Stromal cell of bone marrow (primary cell): ENCODE results near the gene BCL2L1.
"Not testable (repeated sequence)": the region's sequence is repeated elsewhere in the genome, so short reads cannot be mapped to it uniquely, and the experiment has no call there.

ENCODE experiments used
- DNase-seq: peaks from one replicate; pipeline ENCODE4 v3.0.0-alpha.2; 2012; ENCODE audit warnings: low read depth

The BCL2L1 gene

GRCh38 chr20:31648104-31648503 is 74.6 kb downstream of the BCL2L1 start:
- not testable (repeated sequence) for DNase-seq

DNA sequence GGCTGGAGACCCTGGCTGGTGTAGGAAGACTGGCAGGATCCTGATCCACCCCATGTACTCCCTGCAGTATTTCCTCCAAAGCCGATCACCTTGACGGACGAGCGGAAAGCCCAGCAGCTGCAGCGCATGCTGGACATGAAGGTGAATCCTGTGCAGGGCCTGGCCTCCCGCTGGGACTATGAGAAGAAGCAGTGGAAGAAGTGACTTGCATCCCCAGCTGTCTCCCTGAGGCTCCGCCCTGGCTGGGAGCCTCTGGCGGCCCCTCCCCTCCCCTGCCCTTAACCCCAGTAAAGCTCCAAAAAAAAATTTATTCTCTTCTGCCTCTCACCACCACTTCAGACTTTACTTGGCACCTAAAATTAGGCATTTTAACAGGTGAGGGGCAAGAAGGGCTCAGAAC is 78.0 kb downstream of the BCL2L1 start:
- no peak for DNase-seq

- no peak for DNase-seq
Observed at GRCh38 chr20:31643522-31643921, 79.1 kb downstream of the BCL2L1 start.

- no peak for DNase-seq
Observed at GRCh38 chr20:31642837-31643236, 79.8 kb downstream of the BCL2L1 start.

DNA sequence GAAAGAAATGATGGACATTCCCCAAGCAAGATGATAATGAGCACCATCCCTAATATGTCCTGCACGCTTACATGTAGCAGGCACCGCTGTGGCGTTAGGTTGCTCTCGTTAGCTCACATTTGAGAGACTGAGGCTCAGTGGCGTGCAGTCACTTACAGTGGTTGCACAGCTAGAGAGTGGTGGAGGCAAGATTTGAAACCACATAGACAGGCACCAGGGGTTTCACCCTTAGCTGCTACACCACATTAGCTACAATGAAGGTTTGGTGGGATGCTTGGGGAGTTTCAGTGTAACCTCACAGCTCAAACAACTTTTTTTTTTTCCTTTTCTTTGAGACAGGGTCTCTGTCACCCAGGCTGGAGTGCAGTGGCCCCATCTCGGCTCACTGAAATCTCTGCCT is 81.3 kb downstream of the BCL2L1 start:
- DNase-seq: no peak

GRCh38 chr20:31640259-31640658 is 82.4 kb downstream of the BCL2L1 start:
- no peak for DNase-seq

- no peak for DNase-seq
Observed at GRCh38 chr20:31638816-31639215, 83.9 kb downstream of the BCL2L1 start.

DNA sequence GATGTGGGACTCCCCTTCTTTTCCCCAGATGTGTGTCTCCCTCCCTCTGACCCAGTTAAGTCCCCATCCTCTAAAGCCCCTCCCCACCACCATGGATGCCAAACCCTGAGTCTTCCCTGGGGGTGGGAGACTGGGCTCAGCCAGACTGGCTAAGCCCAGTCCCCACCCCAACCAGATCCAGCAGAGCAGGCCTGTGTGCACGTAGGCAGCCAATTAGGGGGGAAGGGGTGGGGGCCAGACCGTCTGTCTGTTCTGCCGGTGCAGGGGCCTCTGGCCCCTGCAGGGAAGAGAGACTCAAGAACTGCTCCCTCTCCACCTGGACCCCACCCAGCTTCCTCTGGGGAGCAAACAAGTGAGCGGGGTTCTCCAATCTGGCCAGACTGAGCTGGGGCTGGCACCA is 84.4 kb downstream of the BCL2L1 start:
- no peak for DNase-seq

DNA sequence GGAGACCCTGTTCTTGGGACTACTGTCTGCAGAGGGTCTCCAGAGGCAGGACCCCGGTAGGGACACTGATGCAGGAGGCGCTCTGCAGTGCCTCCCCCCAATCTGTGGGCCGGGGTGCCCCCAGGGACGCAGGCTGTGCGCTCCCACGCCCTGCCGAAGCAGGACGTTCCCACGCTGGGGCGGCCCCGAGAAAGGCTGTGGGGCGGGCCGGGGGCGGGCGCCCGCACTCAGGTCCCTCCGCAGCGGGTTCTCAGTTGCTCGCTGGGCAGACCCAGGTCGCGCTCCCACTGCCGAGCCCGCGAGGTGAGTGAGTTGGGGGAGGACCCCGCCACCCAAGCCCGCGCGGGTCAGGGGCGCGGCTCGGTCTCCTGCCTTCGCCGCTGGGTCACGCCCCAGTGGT is 85.0 kb downstream of the BCL2L1 start, which contains the start of gene COX4I2:
Gene COX4I2 (plus strand): TSS at position 253 of the 400 bp plus-strand sequence. CDS start 1,106 bp downstream, outside the sequence.
- no peak for DNase-seq

GRCh38 chr20:31633339-31633914 is 89.2 kb downstream of the BCL2L1 start:
- DNase-seq: no peak

DNA sequence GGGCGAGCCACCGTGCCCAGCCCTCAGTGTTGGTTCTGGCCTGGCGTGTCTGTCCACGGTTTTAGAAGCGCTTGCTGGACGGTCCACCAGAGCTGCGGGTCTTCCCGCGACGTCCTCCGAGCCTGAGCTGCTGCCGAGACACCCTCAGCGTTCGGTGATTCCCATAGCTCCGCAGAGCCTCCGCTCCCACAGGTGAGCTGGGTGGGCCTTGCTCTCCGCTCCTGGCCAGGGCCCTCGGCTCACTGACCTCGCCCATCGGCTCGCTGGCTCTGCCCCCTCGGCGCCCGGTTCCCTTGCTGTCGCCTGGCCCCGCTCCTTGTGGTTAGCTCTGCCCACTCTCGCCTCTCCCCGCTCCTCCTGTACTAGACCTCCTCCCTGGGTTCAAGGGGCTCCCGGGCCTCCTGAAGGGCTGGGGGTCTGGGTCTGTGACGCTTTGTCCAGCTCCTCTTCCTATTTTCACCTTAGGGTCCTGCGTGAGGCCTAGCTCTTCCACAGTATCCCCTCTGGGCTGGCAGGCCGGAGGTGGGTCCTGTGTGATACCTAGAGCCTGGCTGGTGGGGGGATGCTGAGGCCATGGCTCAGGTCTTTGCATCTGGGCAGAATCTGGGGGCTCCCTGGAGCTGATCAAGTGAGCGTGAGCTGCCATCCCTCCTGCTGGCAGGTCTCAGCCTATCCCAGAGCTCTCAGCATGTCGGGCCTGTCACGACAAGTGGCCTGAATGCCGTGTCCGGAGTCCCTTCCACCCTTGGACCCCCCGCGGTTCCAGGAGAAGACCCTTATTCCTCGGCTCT is 89.9 kb downstream of the BCL2L1 start:
- DNase-seq: no peak

- no peak for DNase-seq
Observed at GRCh38 chr20:31630187-31630790, 92.4 kb downstream of the BCL2L1 start.

GRCh38 chr20:31628057-31628456 is 94.6 kb downstream of the BCL2L1 start:
- DNase-seq: not testable (repeated sequence)

DNA sequence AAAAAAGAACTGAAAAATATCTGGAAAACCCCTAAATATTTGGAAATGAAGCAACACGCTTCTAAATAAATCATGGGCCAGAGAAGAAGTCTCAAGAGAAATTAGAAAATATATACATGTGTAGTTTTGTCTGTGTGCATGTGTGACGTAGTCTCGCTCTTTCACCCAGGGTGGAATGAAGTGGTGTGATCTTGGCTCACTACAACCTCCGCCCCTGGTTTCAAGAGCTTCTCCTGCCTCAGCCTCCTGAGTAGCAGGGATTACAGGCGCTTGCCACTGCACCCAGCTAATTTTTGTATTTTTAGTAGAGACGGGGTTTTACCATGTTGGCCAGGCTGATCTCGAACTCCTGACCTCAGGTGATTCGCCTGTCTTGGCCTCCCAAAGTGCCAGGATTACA is 96.1 kb downstream of the BCL2L1 start:
- DNase-seq: not testable (repeated sequence)

- not testable (repeated sequence) for DNase-seq
Observed at GRCh38 chr20:31623123-31623505, 99.6 kb downstream of the BCL2L1 start.

GRCh38 chr20:31620246-31620645 is 102.4 kb downstream of the BCL2L1 start:
- no peak for DNase-seq

DNA sequence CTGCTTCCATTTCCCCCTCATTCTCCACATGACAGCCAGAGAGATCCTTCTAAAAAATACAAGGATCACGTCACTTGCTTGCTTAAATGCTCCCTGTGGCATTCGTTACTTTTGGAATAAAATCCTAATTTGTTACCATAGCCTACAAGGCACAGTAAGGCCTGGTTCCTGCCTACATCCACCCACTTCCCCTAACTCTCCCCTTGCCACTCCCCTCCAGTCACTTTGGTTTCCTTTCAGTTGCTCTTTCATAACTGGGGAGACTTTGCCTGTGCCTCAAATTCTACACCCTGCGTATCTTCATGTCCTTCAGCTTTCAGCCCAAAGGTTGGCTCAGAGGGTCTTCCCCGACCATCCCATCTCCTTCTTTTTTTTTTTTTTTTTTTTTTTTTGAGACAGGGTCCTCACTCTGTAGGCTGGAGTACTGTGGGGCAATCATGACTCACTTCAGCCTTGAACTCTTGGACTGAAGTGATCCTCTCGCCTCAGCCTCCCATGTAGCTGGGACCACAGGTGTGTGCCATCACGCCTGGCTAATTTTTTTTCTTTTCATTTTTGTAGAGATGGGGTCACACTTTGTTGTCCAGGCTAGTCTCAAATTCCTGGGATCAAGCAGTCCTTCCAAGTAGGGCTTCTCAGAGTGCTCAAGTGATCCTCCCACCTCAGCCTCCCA is 105.1 kb downstream of the BCL2L1 start:
- no peak for DNase-seq

- DNase-seq: no peak
Observed at GRCh38 chr20:31615416-31615815, 107.3 kb downstream of the BCL2L1 start.
